G401.6 (cell line): ENCODE measurements around the gene MACROD1.
"Not testable (repeated sequence)": the region's sequence is repeated elsewhere in the genome, so short reads cannot be mapped to it uniquely, and the experiment has no call there.

Experiments
- FAIRE-seq: peaks from 2 replicates; lab custom pipeline; 2012; peaks lifted over from hg19 to GRCh38; lab: Jason Lieb, UNC

MACROD1 gene

GRCh38 chr11:64185693-64186491 lies 20.0 kb upstream of the MACROD1 start, which contains the start of gene STIP1:
STIP1 (plus strand) TSS chr11:64186171; CDS start chr11:64186262, 91 bp downstream.
- peak; percentile 98 for FAIRE-seq

GRCh38 chr11:64185175-64185692 lies 19.3 kb upstream of the MACROD1 start:
- no peak for FAIRE-seq

GRCh38 chr11:64183890-64184289 lies 18.0 kb upstream of the MACROD1 start:
- FAIRE-seq: no peak

GRCh38 chr11:64181506-64182411 lies 15.8 kb upstream of the MACROD1 start:
- peak; percentile 64 for FAIRE-seq

DNA sequence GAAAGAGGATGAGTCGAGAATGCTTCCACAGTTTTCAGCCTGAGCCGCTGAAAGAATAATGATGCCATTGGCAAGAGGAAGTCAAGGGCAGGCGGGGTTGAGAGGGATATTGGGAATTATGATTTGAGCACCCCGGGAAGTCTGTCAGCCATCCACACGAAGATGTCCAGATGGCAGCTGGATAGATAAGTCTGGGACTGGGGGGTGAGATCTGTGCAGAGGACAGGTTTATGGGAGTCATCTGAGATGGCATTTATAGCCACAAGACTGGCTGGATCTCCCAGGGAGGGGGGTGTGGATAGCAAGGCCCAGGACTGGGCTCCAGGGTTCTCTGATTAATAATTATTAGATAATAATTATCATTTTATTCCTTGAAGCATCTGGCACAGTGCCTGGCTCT lies 15.0 kb upstream of the MACROD1 start:
- no peak for FAIRE-seq

DNA sequence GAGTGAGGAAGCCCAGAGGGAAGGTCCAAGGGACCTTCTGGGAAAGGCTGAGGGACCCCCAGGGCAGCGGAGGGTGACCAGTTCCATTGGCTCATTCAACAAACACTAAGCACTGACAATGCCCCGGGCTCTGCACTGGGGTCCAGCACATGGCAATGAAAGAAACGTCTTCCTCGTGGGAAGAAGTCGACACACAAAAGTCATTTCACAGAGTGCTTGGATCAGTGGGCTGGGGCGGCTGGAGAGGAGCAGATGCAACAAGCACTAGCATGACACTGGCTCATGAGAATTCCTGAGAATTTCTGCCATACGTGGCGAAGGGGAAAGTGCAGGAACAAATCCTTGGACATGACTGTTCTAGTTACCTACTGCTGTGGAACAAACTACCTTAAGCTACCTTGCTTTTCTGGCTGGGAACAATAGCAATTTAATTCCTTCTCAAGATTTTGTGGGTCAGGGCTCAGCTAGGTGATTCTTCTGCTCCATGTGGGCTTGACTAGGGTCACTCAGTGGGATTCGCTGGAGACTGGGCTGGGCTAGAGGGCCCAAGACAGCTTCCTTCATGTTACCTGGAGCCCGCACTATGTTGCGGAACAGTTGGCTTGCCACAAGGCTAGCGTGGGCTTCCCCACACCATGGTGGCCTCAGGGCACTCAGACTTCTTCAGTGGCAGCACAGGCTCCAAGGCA lies 13.2 kb upstream of the MACROD1 start:
- no peak for FAIRE-seq

- FAIRE-seq: no peak
Measured at GRCh38 chr11:64178203-64178602, 12.3 kb upstream of the MACROD1 start.

DNA sequence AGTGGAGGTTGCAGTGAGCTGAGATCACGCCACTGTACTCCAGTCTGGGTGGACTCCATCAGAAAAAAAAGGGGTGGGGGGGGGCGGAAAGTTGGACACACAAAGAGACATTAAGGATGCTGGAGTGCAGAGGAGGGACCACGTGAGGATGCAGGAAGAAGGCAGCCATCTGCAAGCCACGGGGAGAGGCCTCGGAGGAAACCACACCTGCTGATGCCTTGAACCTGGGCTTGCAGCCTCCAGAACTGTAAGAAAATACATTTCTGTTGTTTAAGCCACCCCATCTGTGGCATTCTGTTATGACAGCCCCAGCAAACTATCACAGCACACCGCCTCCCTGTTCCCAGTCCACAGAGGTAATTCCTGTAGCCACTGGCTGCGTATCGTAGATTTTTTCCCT lies 10.8 kb upstream of the MACROD1 start:
- no peak for FAIRE-seq

DNA sequence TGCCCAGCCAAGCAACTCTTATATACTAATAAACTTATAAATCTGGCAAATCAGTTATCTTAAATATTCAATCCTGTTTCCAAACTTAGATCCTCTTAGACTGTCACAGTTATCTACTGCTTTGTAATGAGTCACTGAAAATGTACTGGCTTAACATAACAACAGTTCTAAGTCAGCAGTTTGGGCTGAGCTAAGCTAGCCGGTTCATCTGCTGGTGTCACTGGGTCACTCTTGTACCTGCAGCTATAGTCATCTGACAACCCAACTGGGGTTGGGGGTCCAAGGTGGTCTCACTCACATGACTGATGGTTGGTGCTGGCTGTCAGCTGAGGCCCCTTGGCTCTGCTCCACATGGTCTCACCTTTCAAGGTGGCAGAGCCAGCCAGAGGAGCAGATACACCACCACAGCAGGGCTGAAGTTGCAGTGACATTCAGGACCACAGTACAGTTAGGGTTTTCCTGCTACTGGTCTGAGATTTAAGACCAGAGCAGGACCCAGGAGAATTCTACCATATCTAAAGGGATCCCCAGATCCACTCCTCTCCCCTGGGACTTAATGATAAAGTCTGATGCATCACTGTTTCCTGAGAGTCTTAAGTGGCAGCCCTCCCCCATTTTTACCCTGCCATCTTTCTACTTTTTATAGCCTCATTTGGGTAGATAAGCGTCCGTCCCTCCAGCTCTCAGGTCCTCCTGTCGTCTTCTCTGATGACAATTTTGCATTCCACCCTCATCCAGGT lies 7.9 kb upstream of the MACROD1 start:
- FAIRE-seq: no peak

DNA sequence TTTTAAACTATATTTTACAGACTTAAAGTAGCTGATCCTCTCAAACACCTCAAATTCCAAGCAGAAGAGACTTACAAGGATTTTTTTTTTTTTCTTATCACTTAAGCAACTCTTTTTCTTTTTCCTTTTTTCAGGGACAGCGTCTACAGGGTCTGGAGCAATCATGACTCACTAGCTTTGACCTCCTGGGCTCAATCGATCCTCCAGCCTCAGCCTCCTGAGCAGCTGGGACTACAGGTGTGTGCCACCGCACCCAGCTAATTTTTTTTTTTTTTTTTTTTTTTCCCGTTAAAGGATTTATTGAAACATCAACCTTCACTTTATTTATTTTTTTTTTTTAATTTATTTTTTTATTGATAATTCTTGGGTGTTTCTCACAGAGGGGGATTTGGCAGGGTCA lies 4.5 kb upstream of the MACROD1 start:
- no peak for FAIRE-seq

DNA sequence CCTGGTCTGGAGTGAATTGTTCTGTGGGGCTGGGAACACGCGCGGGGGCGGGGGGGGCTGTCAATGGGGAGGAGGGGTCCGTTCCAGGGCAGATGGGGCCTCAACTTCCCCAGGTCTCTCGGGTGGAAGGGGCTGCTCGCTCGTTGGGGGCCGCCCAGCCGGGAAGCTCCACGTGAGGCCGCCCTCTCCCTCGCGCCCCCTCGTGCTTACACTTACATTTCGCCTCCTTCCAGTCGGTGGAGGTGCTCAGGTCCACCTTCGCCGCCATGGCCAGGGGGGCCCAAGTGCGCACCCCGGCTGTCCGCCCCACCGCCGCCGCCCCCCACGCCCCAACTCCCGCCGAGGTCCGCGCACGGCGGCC lies 452 bp downstream of the MACROD1 start:
- FAIRE-seq: no peak

GRCh38 chr11:64164392-64165312 lies 1.3 kb downstream of the MACROD1 start:
- FAIRE-seq: no peak

- no peak for FAIRE-seq
Measured at GRCh38 chr11:64163951-64164350, 2.0 kb downstream of the MACROD1 start.

- FAIRE-seq: not testable (repeated sequence)
Measured at GRCh38 chr11:64162769-64163168, 3.1 kb downstream of the MACROD1 start.

DNA sequence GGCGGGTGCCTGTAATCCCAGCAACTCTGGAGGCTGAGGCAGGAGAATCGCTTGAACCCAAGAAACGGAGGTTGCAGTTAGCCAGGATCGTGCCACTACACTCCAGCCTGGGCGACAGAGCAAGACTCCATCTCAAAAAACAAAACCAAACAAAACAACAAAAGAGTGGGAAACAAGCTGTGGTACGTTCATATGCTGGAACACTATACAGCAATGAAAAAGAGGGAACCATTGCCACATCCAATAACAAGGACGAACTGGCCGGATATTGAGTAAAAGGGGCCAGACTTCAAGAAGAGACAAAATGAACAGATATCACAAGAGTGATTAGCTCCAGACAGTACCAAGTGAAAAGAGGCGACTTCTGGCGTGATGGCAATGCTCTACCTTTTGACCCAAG lies 4.9 kb downstream of the MACROD1 start:
- no peak for FAIRE-seq

- no peak for FAIRE-seq
Measured at GRCh38 chr11:64157631-64158394, 8.1 kb downstream of the MACROD1 start.

DNA sequence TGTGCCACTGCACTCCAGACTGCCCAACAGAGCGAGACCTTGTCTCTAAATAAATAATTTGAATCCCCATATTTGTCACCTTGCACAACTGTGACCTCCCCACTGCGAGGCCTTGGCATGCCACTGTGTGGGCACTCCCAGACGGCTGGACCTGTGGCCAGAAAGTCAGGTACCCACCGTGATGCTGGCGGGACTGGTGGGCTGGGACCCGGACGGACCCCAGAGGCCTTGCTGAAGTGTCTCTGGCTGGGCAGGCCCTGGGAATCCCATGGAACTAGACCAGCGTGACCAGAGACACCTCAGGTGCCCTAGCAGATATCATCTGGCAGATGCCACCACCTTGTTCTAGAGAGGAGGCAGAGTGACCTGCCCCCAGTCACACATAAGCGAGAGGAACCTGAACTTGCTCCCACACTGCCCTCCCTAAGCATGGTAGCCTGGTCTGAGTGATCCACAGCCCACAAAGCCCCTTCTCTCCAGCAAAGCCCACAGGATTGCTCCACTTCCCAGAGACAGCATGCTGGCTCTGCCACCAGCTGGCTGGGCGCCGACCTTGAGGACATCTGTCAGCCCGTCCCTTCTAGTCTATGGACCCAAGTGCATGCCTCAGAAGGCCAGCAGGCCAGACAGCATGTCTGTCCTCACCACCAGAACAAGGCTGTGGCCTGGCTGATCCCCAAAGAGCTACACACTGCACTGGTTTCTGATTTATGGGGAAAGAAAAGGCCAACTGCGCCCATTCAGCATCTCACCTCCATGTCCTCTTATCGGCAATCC lies 9.5 kb downstream of the MACROD1 start:
- no peak for FAIRE-seq

DNA sequence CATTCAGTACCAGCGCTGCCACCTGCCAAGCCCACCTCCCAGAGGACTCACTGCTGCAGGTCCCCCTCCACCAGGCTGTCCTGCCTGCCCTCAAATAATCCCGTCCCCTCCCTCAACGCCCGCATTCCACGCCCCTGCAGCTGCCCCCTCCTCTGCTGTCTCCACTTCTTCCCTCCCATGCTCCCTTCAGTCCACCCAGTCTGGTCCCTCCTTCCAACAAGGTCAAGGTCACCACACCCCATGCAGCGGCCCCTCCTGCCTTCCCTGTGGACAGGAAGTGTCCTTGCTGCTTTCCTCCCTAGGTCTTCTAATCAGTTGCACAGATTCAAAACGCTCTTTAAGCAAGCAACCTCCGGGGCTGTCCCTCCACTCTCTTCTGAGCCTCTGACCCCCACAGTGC lies 12.1 kb downstream of the MACROD1 start:
- FAIRE-seq: no peak
